ENCODE data around the gene SLC29A1.

GRCh38 chr6:44229376-44230033 lies 6.1 kb downstream of the SLC29A1 start:
- TF ChIP-seq CTCF (IDR thresholded peaks at IDR 0.05; ENCODE audit: insufficient read depth, low read length, poor library complexity, severe bottlenecking) (no peak), EZH2phosphoT487 (conservative IDR thresholded peaks at IDR 0.05; ENCODE audit: low read length) (no peak)
